HL-60/S4 treated with phorbol 12-myristate 13-acetate at 8.2 ng/mL for 4 days and 3 days (cell line): Measurements from ENCODE around the gene ATG7.

Experiments
- in situ Hi-C: fragments of 300-500 bp; cut with MboI; formaldehyde crosslinking; loops from 2 replicates; pipeline ENCODE4 v1.15.0; 2022; ENCODE audit warnings: low sequenced_read_pairs

ATG7 gene

GRCh38 chr3:11290743-11291680 lies 18.8 kb downstream of the ATG7 start:
- in situ Hi-C loops = no loop called here

- in situ Hi-C loops = no loop called here
Measured at GRCh38 chr3:11291808-11292207, 19.6 kb downstream of the ATG7 start.

- in situ Hi-C loops = no loop called here
Measured at GRCh38 chr3:11297126-11297525, 24.9 kb downstream of the ATG7 start.

DNA sequence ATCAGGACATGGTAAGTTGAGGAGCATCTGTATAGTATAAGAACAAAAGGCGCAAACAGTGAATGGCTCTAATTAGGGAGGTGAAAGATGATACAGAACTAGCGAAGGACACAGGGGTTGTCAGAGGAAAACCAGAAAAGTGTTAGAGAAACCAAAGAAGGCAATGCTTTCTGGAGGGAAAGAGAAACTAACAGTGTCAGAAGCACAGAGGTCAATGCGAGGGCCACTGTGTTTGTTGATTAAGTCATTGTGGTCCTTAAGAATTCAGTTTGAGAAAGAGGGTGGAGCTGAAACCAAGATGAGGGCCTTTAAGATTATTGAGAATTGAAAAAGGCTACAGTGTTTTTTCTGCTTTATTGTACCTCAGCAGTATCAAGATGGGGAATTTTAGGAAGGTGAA lies 28.8 kb downstream of the ATG7 start:
- in situ Hi-C loops = no loop called here

DNA sequence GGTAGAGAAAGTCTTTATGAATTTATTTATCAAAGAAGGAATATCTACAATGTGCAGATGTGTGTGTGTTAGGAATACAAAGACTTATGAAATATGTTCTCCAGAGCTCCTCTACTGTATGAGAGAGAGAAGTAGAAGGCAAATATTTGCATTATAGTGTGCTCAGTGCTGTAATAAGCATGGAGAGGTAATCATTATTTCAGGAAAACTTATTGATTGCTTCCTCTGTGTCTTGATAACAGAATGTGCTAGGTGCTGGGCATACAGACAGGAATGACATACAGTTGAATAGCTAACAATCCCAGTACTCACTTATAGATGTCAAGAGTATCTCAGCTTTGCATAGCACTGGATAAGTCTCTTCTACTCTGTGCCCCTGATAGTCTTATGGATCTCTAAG lies 30.2 kb downstream of the ATG7 start:
- in situ Hi-C loops = no loop called here

DNA sequence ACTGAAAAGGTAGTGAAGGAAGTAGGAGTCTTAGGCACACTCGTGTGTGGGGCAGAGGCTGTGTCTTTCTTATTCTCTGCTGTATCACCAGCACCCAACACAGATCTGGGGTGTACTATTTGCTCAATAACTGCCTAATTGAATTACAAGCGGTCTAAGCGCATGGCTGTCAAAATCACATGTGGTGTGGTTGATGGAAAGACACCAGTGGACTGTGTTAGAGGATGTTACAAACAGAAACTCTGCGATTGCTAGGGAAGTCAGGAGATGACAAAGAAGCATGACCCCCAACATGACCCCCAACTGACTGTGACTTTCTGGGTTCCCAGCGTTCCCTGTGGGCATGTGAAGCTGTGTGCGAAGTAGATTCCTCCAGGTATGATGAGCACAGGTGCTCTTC lies 32.0 kb downstream of the ATG7 start:
- in situ Hi-C loops = no loop called here

DNA sequence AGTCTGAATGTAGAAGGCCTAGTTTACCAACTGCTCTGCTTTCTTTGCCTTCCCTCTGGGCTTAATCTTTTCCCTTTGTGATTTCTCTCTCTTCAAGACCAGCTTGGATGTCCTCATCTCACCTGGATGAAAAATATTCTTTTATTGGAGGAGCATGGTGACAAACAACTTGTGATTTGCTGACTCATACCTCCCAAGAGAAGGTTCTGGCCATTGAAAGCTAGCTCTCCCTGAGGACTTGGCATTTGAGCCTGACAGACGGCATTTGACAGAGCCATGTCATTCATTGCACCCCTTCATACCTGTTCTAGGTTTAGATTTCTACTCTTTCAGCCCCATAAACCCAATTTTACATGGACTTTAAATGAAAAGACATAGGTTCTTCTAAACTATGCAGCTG lies 33.3 kb downstream of the ATG7 start:
- in situ Hi-C loops = no loop called here

DNA sequence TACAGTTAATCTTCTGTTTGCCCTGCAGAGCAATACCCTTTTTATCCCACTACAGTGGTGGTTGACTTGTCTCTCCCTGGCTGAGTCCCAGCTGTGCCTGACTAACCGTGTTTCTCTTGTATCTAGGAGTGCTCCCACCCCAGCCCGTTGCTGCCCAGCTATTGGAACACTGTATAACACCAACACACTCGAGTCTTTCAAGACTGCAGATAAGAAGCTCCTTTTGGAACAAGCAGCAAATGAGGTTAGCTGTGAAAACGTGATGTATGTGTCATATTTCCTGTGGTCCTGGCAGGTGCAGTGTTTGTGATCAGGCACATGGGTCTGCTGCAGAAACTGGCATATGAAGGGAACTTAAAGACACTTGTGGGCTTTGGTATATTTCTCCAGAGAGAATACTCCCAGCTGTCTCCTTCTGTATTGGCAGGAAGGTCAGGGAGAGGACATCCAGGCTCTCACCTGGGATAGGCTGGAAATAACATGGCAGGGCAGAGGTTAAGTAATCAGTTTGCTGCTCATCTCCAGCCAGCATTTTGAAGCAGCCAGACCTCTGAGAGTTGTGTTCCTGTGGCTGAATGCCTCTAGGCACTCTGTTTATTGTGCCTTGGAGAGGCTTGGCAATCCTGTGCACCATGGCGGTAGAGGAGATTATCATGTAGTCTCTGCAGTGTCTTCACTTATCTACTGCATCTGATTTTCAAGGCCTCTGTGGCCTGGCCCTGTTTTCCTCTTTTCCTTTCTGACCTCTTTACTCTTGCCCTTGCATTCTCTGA lies 34.8 kb downstream of the ATG7 start:
- in situ Hi-C loops = no loop called here

DNA sequence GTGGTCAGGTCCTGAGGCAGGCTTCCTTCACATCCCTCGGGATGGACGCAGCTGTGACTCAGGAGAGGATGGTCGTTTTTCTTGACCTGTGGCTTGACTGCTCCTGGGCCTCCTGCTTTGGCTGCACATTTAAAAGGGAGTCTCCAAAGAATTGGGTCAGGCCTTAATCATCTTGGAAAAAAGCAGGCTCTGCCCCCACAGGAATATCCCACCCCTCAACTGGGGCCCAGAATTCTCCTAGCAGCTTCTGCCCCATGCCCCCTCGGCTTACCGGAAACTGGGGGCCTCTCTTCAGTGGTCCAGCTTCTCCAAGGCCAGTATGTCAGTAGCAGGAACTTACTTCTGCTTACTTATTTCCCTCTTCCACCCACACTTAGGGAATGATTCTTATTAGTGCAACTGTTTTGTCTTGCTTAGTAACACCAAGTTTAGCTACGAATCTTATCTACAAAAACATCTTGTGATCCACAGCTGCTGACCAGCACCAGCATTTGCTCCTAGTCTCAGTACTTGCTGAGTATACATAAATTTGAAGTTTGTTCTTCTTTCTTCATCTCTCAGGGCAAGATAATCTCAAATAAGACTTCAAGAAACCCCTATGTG lies 35.7 kb downstream of the ATG7 start:
- in situ Hi-C loops = no loop called here

- in situ Hi-C loops = no loop called here
Measured at GRCh38 chr3:11310258-11310657, 38.1 kb downstream of the ATG7 start.

DNA sequence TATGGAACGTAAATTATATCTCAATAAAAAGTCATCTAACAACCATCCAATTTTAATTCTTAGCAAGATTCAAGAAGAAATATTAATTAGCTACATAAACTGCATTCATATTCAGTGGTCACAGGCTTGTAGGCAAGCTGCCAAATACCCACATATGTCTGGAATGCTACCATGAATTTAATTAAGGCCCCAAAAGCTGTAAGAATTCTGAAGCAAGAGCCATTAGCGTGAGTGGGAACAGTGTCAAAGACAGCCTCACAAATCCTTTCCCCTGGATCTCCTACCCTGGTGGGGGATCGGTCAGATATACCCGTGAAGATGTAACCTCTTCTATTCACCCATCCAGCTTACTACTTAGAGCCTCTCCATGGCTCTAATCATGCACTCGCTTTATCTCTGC lies 40.0 kb downstream of the ATG7 start:
- in situ Hi-C loops = no loop called here

DNA sequence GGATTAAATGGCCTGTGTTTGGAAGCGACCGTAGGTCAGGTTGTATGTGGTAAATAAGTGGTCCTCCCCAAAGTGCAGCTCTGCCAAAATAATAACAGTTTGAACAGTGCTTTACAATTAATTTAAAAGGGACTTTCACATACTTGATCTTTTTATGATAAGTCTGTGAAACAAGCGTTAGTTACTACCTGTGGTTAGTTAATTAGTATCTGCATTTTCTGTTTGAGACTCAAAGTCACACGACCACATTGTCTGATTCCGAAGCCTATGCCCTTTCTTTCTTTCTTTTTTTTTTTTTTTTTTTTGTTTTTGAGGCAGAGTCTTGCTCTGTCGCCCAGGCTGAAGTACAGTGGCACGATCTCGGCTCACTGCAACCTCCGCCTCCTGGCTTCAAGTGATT lies 45.1 kb downstream of the ATG7 start:
- in situ Hi-C loops = no loop called here

- in situ Hi-C loops = no loop called here
Measured at GRCh38 chr3:11322931-11323330, 50.7 kb downstream of the ATG7 start.

- in situ Hi-C loops = no loop called here
Measured at GRCh38 chr3:11323813-11324212, 51.6 kb downstream of the ATG7 start.

DNA sequence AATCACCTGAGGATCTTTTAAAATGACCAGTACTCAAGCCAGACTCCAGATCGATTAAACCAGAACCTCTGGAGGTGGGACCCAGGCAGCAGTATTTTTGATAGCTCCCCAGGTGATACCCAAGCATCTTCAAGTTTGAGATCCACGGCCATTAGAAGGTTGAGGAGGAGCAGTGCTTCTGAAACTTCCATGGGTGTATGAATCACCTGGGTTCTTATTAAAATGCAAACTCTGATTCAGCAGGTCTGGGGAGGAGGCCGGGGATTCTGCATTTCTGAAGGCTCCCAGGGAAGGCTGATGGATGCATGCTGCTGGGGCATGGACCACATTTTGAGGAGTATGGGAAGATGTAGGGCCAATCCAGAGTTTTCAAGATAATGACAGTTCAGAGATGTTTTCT lies 55.4 kb downstream of the ATG7 start:
- in situ Hi-C loops = loop anchor here (25.0 kb wide), 1 partner anchor 90 kb away; no protein-coding TSS in a partner anchor

GRCh38 chr3:11328196-11328945 lies 56.2 kb downstream of the ATG7 start:
- in situ Hi-C loops = loop anchor here (25.0 kb wide), 1 partner anchor 91 kb away; no protein-coding TSS in a partner anchor

- in situ Hi-C loops = loop anchor here (25.0 kb wide), 1 partner anchor 92 kb away; no protein-coding TSS in a partner anchor
Measured at GRCh38 chr3:11329777-11330176, 57.6 kb downstream of the ATG7 start.

- in situ Hi-C loops = loop anchor here (25.0 kb wide), 1 partner anchor 94 kb away; no protein-coding TSS in a partner anchor
Measured at GRCh38 chr3:11331101-11331500, 58.9 kb downstream of the ATG7 start.

DNA sequence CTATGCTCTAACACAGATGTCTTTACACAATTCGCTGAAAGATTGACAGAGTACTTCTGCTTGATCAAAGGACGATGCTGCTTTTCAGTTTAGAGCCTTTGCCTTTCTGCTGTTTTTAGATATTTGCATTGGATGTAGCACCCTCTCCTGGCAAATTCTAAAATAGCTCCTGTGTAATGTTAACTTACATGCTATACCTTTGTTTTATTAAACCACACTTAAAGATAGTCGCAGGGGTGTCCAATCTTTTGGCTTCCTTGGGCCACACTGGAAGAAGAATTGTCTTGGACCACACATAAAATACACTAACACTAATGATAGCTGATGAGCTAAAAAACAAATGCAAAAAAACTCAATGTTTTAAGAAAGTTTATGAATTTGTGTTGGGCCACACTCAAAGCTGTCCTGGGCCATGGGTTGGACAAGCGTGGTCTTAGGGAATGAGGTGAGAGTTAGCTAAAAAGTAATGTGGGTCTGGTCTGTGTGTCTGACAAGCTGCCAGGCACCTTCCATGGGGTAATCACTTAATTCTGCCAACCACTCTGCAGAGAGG lies 62.9 kb downstream of the ATG7 start:
- in situ Hi-C loops = loop anchor here (25.0 kb wide), 1 partner anchor 98 kb away; no protein-coding TSS in a partner anchor

GRCh38 chr3:11339541-11339940 lies 67.3 kb downstream of the ATG7 start:
- in situ Hi-C loops = loop anchor here (25.0 kb wide), 1 partner anchor 102 kb away; no protein-coding TSS in a partner anchor
